GM12892 (cell line): ENCODE results near the gene CTNNA3.

Experiments
- POLR2A ChIP-seq: IDR thresholded peaks from 2 replicates; pipeline ENCODE4 v1.6.1; 2011; ENCODE audit warnings: low read depth, low read length, control low read depth
- POLR2AphosphoS5 ChIP-seq: IDR thresholded peaks from 2 replicates; pipeline ENCODE4 v1.6.1; 2011; ENCODE audit warnings: low read depth, low read length, control low read depth
- TAF1 ChIP-seq: IDR thresholded peaks from 2 replicates; pipeline ENCODE4 v1.6.1; 2011; ENCODE audit warnings: low read depth, mild to moderate bottlenecking, control low read depth, low read length, borderline replicate concordance

DNA sequence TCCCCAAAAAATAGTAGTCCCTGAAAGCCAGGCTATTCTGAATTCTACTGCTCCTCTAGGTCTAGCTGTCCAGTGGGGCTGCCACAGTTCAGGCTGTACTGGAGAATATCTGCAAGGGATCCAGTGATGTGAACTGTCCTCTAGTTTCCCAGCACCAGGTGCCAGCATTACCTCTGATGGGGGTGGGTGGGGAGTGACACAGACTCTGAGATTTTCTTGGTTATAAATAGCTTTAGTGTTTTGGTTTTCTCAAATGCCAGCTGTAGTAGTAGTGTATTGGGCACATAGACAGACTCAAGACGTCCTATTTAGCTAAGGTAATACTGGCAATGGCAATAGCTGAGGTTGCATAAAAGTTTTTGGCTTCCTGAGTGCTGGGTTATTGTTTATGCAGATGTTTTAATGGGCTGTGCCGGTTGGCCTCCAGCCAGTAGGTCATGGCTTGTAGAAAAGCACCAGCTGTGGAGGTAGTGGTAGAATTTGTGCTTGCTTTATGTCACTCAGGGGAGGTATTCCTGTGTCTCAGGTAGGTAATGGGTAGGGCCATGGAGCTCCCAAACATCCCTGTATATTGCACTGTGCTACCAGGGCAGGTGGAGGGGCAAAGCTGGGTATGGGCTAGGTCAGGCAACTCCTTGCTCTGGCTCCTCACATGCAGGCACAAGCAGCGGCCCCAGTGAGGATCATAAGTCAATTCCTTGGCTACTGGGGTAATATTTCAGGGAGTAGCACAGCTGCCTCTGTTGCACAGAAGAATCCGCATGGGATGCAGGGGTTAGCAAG lies 1108.9 kb downstream of the CTNNA3 start:
- TF ChIP-seq POLR2AphosphoS5, result no peak
- no peak for TF ChIP-seq TAF1
- no peak for TF ChIP-seq POLR2A
